NCI-H345 (cell line): ENCODE results near the gene ANKS1B.

Source experiments
- DNase-seq: peaks from one replicate; lab custom pipeline; 2025; lab: John Stamatoyannopoulos, UW

The ANKS1B gene

GRCh38 chr12:99128246-99128802 is 856.4 kb downstream of the ANKS1B start:
- DNase-seq, result no peak

GRCh38 chr12:99122959-99123358 is 861.8 kb downstream of the ANKS1B start:
- no peak for DNase-seq

GRCh38 chr12:99122496-99122895 is 862.2 kb downstream of the ANKS1B start:
- no peak for DNase-seq

GRCh38 chr12:99121546-99121945 is 863.2 kb downstream of the ANKS1B start:
- peak; percentile 84 for DNase-seq

- no peak for DNase-seq
Observed at GRCh38 chr12:99119943-99120342, 864.8 kb downstream of the ANKS1B start.

- DNase-seq, result no peak
Observed at GRCh38 chr12:99119449-99119848, 865.3 kb downstream of the ANKS1B start.

- DNase-seq, result peak; percentile 48
Observed at GRCh38 chr12:99111600-99111999, 873.1 kb downstream of the ANKS1B start.

- peak; percentile 49 for DNase-seq
Observed at GRCh38 chr12:99110868-99111267, 873.9 kb downstream of the ANKS1B start.

- DNase-seq, result no peak
Observed at GRCh38 chr12:99110212-99110611, 874.5 kb downstream of the ANKS1B start.

- no peak for DNase-seq
Observed at GRCh38 chr12:99108924-99109323, 875.8 kb downstream of the ANKS1B start.

GRCh38 chr12:99099786-99100185 is 885.0 kb downstream of the ANKS1B start:
- no peak for DNase-seq

- no peak for DNase-seq
Observed at GRCh38 chr12:99097171-99097570, 887.6 kb downstream of the ANKS1B start.

- no peak for DNase-seq
Observed at GRCh38 chr12:99093166-99093565, 891.6 kb downstream of the ANKS1B start.

- DNase-seq, result no peak
Observed at GRCh38 chr12:99092100-99092851, 892.5 kb downstream of the ANKS1B start.

GRCh38 chr12:99087278-99087677 is 897.5 kb downstream of the ANKS1B start:
- DNase-seq, result peak; percentile 36

GRCh38 chr12:99079811-99080210 is 904.9 kb downstream of the ANKS1B start:
- DNase-seq, result no peak

GRCh38 chr12:99068993-99069747 is 915.6 kb downstream of the ANKS1B start:
- DNase-seq, result peak; percentile 78

GRCh38 chr12:99067171-99067785 is 917.5 kb downstream of the ANKS1B start:
- no peak for DNase-seq

- no peak for DNase-seq
Observed at GRCh38 chr12:99066726-99067125, 918.0 kb downstream of the ANKS1B start.

GRCh38 chr12:99063182-99063581 is 921.6 kb downstream of the ANKS1B start:
- no peak for DNase-seq

GRCh38 chr12:99059824-99060511 is 924.8 kb downstream of the ANKS1B start:
- no peak for DNase-seq

- DNase-seq, result no peak
Observed at GRCh38 chr12:99057670-99058069, 927.1 kb downstream of the ANKS1B start.
